HG03108 (cell line): ENCODE results near the gene KCNIP4.
A peak's percentile ranks its signal among the peaks of the same experiment; 100 is the strongest.
"Not testable (repeated sequence)": the region's sequence is repeated elsewhere in the genome, so short reads cannot be mapped to it uniquely, and the experiment has no call there.

Experiments
- ATAC-seq: cut with Tn5 transposase; IDR thresholded peaks from one replicate; pipeline ENCODE4 v1.9.1; 2021; ENCODE audit warnings: moderate library complexity; ENCODE audit not compliant: unreplicated experiment

Gene KCNIP4

GRCh38 chr4:20805716-20806115 is 1142.9 kb downstream of the KCNIP4 start:
- no peak for ATAC-seq

GRCh38 chr4:20787940-20788665 is 1160.5 kb downstream of the KCNIP4 start:
- ATAC-seq, result no peak

- ATAC-seq, result not testable (repeated sequence)
Measured at GRCh38 chr4:20783134-20783533, 1165.4 kb downstream of the KCNIP4 start.

- ATAC-seq, result no peak
Measured at GRCh38 chr4:20778896-20779295, 1169.7 kb downstream of the KCNIP4 start.

GRCh38 chr4:20773144-20773997 is 1175.2 kb downstream of the KCNIP4 start:
- peak; percentile 67 for ATAC-seq

- no peak for ATAC-seq
Measured at GRCh38 chr4:20764366-20764992, 1184.1 kb downstream of the KCNIP4 start.

GRCh38 chr4:20761826-20762225 is 1186.7 kb downstream of the KCNIP4 start:
- ATAC-seq, result no peak

- ATAC-seq, result no peak
Measured at GRCh38 chr4:20761382-20761781, 1187.2 kb downstream of the KCNIP4 start.

GRCh38 chr4:20760053-20760452 is 1188.5 kb downstream of the KCNIP4 start:
- ATAC-seq, result no peak

- ATAC-seq, result no peak
Measured at GRCh38 chr4:20754036-20754435, 1194.5 kb downstream of the KCNIP4 start.

GRCh38 chr4:20752641-20753040 is 1195.9 kb downstream of the KCNIP4 start:
- ATAC-seq, result no peak

- not testable (repeated sequence) for ATAC-seq
Measured at GRCh38 chr4:20746000-20746399, 1202.6 kb downstream of the KCNIP4 start.

GRCh38 chr4:20735931-20736330 is 1212.6 kb downstream of the KCNIP4 start:
- ATAC-seq, result no peak

GRCh38 chr4:20724915-20725314 is 1223.7 kb downstream of the KCNIP4 start:
- peak; percentile 72 for ATAC-seq

- ATAC-seq, result no peak
Measured at GRCh38 chr4:20723463-20723862, 1225.1 kb downstream of the KCNIP4 start.

- no peak for ATAC-seq
Measured at GRCh38 chr4:20723019-20723418, 1225.6 kb downstream of the KCNIP4 start.

GRCh38 chr4:20711335-20711734 is 1237.2 kb downstream of the KCNIP4 start:
- no peak for ATAC-seq

- peak; percentile 100 for ATAC-seq
Measured at GRCh38 chr4:20700007-20700761, 1248.4 kb downstream of the KCNIP4 start, which contains the start of gene PACRGL. TSS of gene PACRGL (plus strand) at chr4:20700458. CDS start at chr4:20704482, 4,024 bp downstream.

- ATAC-seq, result no peak
Measured at GRCh38 chr4:20698820-20699219, 1249.8 kb downstream of the KCNIP4 start.

- no peak for ATAC-seq
Measured at GRCh38 chr4:20698382-20698781, 1250.2 kb downstream of the KCNIP4 start.

- ATAC-seq, result no peak
Measured at GRCh38 chr4:20696815-20697214, 1251.8 kb downstream of the KCNIP4 start.
